H9 (cell line): Measurements from ENCODE around the gene DAPK2. TPM values are rescaled to one million over a fixed set of nuclear protein-coding genes. Genes with fewer than 3 reads are reported as not detected.

Experiments
- DNase-seq: peaks from one replicate; pipeline ENCODE4 v3.0.0-alpha.2; 2017
- H2AFZ ChIP-seq: one replicate; pipeline ENCODE4 v1.6.1; 2013; ENCODE audit warnings: mild to moderate bottlenecking, low read length, control low read depth, moderate library complexity
- H2AK5ac ChIP-seq: 2 replicates; pipeline ENCODE4 v1.6.1; 2013; ENCODE audit warnings: low read length, control low read depth, mixed read lengths; ENCODE audit not compliant: insufficient read length
- H2BK120ac ChIP-seq: one replicate; pipeline ENCODE4 v1.6.1; 2013; ENCODE audit warnings: low read depth, mild to moderate bottlenecking, low read length, control low read depth, inconsistent platforms; ENCODE audit not compliant: poor library complexity, severe bottlenecking
- H2BK12ac ChIP-seq: 2 replicates; pipeline ENCODE4 v1.6.1; 2013; ENCODE audit warnings: low read length, control low read depth, mixed read lengths, low read depth; ENCODE audit not compliant: insufficient read length
- H2BK15ac ChIP-seq: 2 replicates; pipeline ENCODE4 v1.6.1; 2013; ENCODE audit warnings: low read depth, low read length, control low read depth
- H2BK20ac ChIP-seq: one replicate; pipeline ENCODE4 v1.6.1; 2013; ENCODE audit warnings: low read depth, mild to moderate bottlenecking, low read length, control low read depth, inconsistent platforms; ENCODE audit not compliant: poor library complexity, severe bottlenecking
- H2BK5ac ChIP-seq: 2 replicates; pipeline ENCODE4 v1.6.1; 2013; ENCODE audit warnings: low read length, control low read depth, mixed read lengths; ENCODE audit not compliant: insufficient read length
- H3K14ac ChIP-seq: 2 replicates; pipeline ENCODE4 v1.6.1; 2013; ENCODE audit warnings: low read length, control low read depth; ENCODE audit not compliant: insufficient read depth
- H3K18ac ChIP-seq: 2 replicates; pipeline ENCODE4 v1.6.1; 2013; ENCODE audit warnings: low read depth, mild to moderate bottlenecking, mixed read lengths, low read length, control low read depth; ENCODE audit not compliant: insufficient read length
- H3K23ac ChIP-seq: 2 replicates; pipeline ENCODE4 v1.6.1; 2013; ENCODE audit warnings: low read length, control low read depth, mixed read lengths, low read depth; ENCODE audit not compliant: insufficient read length
- H3K23me2 ChIP-seq: 2 replicates; pipeline ENCODE4 v1.6.1; 2013; ENCODE audit warnings: low read depth, mild to moderate bottlenecking, mixed read lengths, low read length, control low read depth; ENCODE audit not compliant: insufficient read length, poor library complexity, severe bottlenecking
- H3K27ac ChIP-seq: 2 replicates; pipeline ENCODE4 v1.5.1; 2013; ENCODE audit warnings: low read length, control low read depth, mixed read lengths, low read depth; ENCODE audit not compliant: insufficient read length
- H3K27me3 ChIP-seq: 2 replicates; pipeline ENCODE4 v1.6.1; 2013; ENCODE audit warnings: low read length, control low read depth, inconsistent platforms; ENCODE audit not compliant: insufficient read depth
- H3K4ac ChIP-seq: 2 replicates; pipeline ENCODE4 v1.6.1; 2013; ENCODE audit warnings: low read depth, mild to moderate bottlenecking, control low read depth, inconsistent platforms, low read length, moderate library complexity
- H3K4me1 ChIP-seq: 2 replicates; pipeline ENCODE4 v1.6.1; 2013; ENCODE audit warnings: low read length, control low read depth, inconsistent platforms; ENCODE audit not compliant: insufficient read depth
- H3K4me2 ChIP-seq: 2 replicates; pipeline ENCODE4 v1.6.1; 2013; ENCODE audit warnings: low read length, control low read depth, mixed read lengths; ENCODE audit not compliant: insufficient read length, insufficient read depth
- H3K56ac ChIP-seq: 2 replicates; pipeline ENCODE4 v1.6.1; 2013; ENCODE audit warnings: low read depth, mild to moderate bottlenecking, mixed read lengths, low read length, control low read depth; ENCODE audit not compliant: insufficient read length
- H3K79me1 ChIP-seq: 2 replicates; pipeline ENCODE4 v1.6.1; 2013; ENCODE audit warnings: low read depth, mild to moderate bottlenecking, moderate library complexity, low read length, control low read depth, inconsistent platforms; ENCODE audit not compliant: insufficient read depth, poor library complexity, severe bottlenecking
- H3K79me2 ChIP-seq: 2 replicates; pipeline ENCODE4 v1.6.1; 2013; ENCODE audit warnings: low read length, control low read depth, inconsistent platforms; ENCODE audit not compliant: insufficient read depth
- H3K9ac ChIP-seq: 2 replicates; pipeline ENCODE4 v1.6.1; 2013; ENCODE audit warnings: low read length, control low read depth, mixed read lengths; ENCODE audit not compliant: insufficient read length; ENCODE audit errors: extremely low read depth
- H3K9me3 ChIP-seq: one replicate; pipeline ENCODE4 v1.6.1; 2013; ENCODE audit warnings: low read depth, low read length, inconsistent platforms; ENCODE audit not compliant: control insufficient read depth
- H3T11ph ChIP-seq: one replicate; pipeline ENCODE4 v1.6.1; 2013; ENCODE audit warnings: mild to moderate bottlenecking, low read length, control low read depth, inconsistent platforms
- H4K20me1 ChIP-seq: one replicate; pipeline ENCODE4 v1.6.1; 2013; ENCODE audit not compliant: control insufficient read depth, insufficient read length, insufficient read depth
- H4K5ac ChIP-seq: 2 replicates; pipeline ENCODE4 v1.6.1; 2013; ENCODE audit warnings: low read depth, mild to moderate bottlenecking, mixed read lengths, low read length, control low read depth; ENCODE audit not compliant: insufficient read length
- H4K8ac ChIP-seq: replicated peaks from 2 replicates; pipeline ENCODE4 v1.6.1; 2013; ENCODE audit warnings: low read length, control low read depth, mixed read lengths, low read depth; ENCODE audit not compliant: insufficient read length
- H4K91ac ChIP-seq: 2 replicates; pipeline ENCODE4 v1.6.1; 2013; ENCODE audit warnings: low read depth, mild to moderate bottlenecking, moderate library complexity, mixed read lengths, low read length, control low read depth; ENCODE audit not compliant: insufficient read length
- H3K27ac Mint-ChIP-seq, 3 experiments: 2 replicates in 2 of 3; 3 replicates in 1 of 3; pipeline ENCODE4 v1.8.0; 2020 to 2021; ENCODE audit warnings: mixed read lengths in 3 of 3, mild to moderate bottlenecking in 1 of 3, moderate library complexity in 1 of 3
- H3K27me3 Mint-ChIP-seq: 2 replicates; pipeline ENCODE4 v1.8.0; 2021; ENCODE audit warnings: low read depth, mild to moderate bottlenecking, moderate library complexity, mixed read lengths
- H3K36me3 Mint-ChIP-seq, 3 experiments: 2 replicates in 2 of 3; 3 replicates in 1 of 3; pipeline ENCODE4 v1.8.0; 2020 to 2021; ENCODE audit warnings: low read depth in 3 of 3, mixed read lengths in 3 of 3; ENCODE audit not compliant: insufficient read depth in 1 of 3
- H3K4me1 Mint-ChIP-seq, 2 experiments: 2 replicates each; pipeline ENCODE4 v1.8.0; 2020; ENCODE audit warnings: mixed read lengths in 2 of 2
- H3K4me3 Mint-ChIP-seq, 2 experiments: 2 replicates in 1 of 2; 3 replicates in 1 of 2; pipeline ENCODE4 v1.8.0; 2020 to 2021; ENCODE audit warnings: mild to moderate bottlenecking in 2 of 2, mixed read lengths in 2 of 2, moderate library complexity in 1 of 2
- H3K9me3 Mint-ChIP-seq, 2 experiments: 2 replicates in 1 of 2; 3 replicates in 1 of 2; pipeline ENCODE4 v1.8.0; 2020; ENCODE audit warnings: mild to moderate bottlenecking in 2 of 2, mixed read lengths in 2 of 2, moderate library complexity in 1 of 2
- CTCF ChIP-seq: fragments of 200-600 bp; sonication (generic); conservative IDR thresholded peaks from 3 replicates; pipeline ENCODE4 v1.8.0; 2021; ENCODE audit warnings: antibody characterized with exemption, mild to moderate bottlenecking
- WGBS: extraction: QIAGEN DNeasy Blood & Tissue Kit; methylation state at CpG from one replicate; pipeline ENCODE4 v1.1.7; 2013; ENCODE audit warnings: missing lambda C conversion rate, low lambda C conversion rate, mixed read lengths; ENCODE audit not compliant: insufficient read length; ENCODE audit errors: extremely low coverage; 5-methylcytosine and 5-hydroxymethylcytosine counted together
- total RNA-seq: library from RNA; stranded (reverse); gene quantifications from 2 replicates; pipeline ENCODE4 v1.2.1, GENCODE V29; 2021

The DAPK2 gene
- total RNA-seq, 1 experiment from 2014 or later = 3.5 TPM

- no CpG with 5 or more reads among the region's 11 CpGs for WGBS
- H3K36me3 Mint-ChIP-seq = peaks cover 6 to 15% (median 9%) of the 10 kb centered on the region in 3 experiments; a peak in 6 of 7 replicates
These were observed 21.3 kb upstream of the DAPK2 start for GRCh38 chr15:64067564-64068030.

More at GRCh38 chr15:64067564-64068030, 21.3 kb upstream of the DAPK2 start:
- Histone ChIP-seq H3K27ac (no peak overlapping the region), H2AFZ (no peak overlapping the region), H2AK5ac (no peak overlapping the region), H3K4me2 (no peak overlapping the region), H3K79me1 (no peaks in the 10 kb centered on the region), H2BK12ac (no peak overlapping the region), H2BK20ac (no peak overlapping the region), H3T11ph (no peak overlapping the region), H3K18ac (no peak overlapping the region), H3K79me2 (no peaks in the 10 kb centered on the region), H3K27me3 (no peaks in the 10 kb centered on the region), H3K9me3 (no peaks in the 10 kb centered on the region), H4K20me1 (no peaks in the 10 kb centered on the region), H2BK15ac (no peak overlapping the region), H4K8ac (no peak overlapping the region), H3K23ac (no peak overlapping the region), H3K9ac (no peak overlapping the region), H3K14ac (no peak overlapping the region), H4K5ac (no peak overlapping the region), H2BK120ac (no peak overlapping the region), H3K4ac (no peak overlapping the region), H2BK5ac (no peak overlapping the region), H3K23me2 (no peaks in the 10 kb centered on the region), H3K4me1 (no peaks in the 10 kb centered on the region), H3K56ac (no peak overlapping the region), H4K91ac (no peak overlapping the region)
- Mint-ChIP-seq H3K9me3 (no peaks in the 10 kb centered on the region), H3K4me1 (peaks cover 3 to 4% of the 10 kb centered on the region in 2 experiments; a peak in 3 of 4 replicates), H3K4me3 (peak overlapping the region in 1 of 2 experiments; percentile 59; a peak in 1 of 5 replicates), H3K27ac (no peak overlapping the region), H3K27me3 (no peaks in the 10 kb centered on the region)
- DNase-seq = peak; percentile 83
- peak; percentile 90 for TF ChIP-seq CTCF
